ENCODE data around the gene RBM6. TPM values are rescaled to one million over a fixed set of nuclear protein-coding genes. Genes with fewer than 3 reads are reported as not detected.

Gene RBM6
- total and polyA plus RNA-seq, 9 of the 15 experiments (the other 6 are each of a cell fraction or from before 2014, with no cell fraction given), result 19.9 to 82.2 (median 57.8) TPM

- peak in 1 of 2 experiments; percentile 30; a peak in 1 of 4 replicates for TF ChIP-seq MNT (conservative IDR thresholded peaks at IDR 0.05)
- no peak for TF ChIP-seq ESRRA (IDR thresholded peaks at IDR 0.05; ENCODE audit: borderline replicate concordance, low read depth)
- TF ChIP-seq TEAD4 (IDR thresholded peaks at IDR 0.05; ENCODE audit: low read length), result no peak
- no peak for TF ChIP-seq TEAD4 (CRISPR knock-in tag; IDR thresholded peaks at IDR 0.05; ENCODE audit: borderline replicate concordance)
- no peak for TF ChIP-seq E2F1 (CRISPR knock-in tag; IDR thresholded peaks at IDR 0.05)
- no peak for TF ChIP-seq ZNF431 (CRISPR knock-in tag; IDR thresholded peaks at IDR 0.05)
- no peak for TF ChIP-seq ZNF316 (IDR thresholded peaks at IDR 0.05)
- TF ChIP-seq GTF2B (IDR thresholded peaks at IDR 0.05; ENCODE audit: extremely low read depth, insufficient read length), result no peak
- TF ChIP-seq GATA2 (CRISPR knock-in tag; IDR thresholded peaks at IDR 0.05), result no peak
- TF ChIP-seq E2F5 (CRISPR knock-in tag; IDR thresholded peaks at IDR 0.05), result no peak
- TF ChIP-seq HOXB6 (CRISPR knock-in tag; IDR thresholded peaks at IDR 0.05; ENCODE audit: borderline replicate concordance), result no peak
- no peak for TF ChIP-seq MAFK (IDR thresholded peaks at IDR 0.05; ENCODE audit: low read length)
- TF ChIP-seq SMARCA4 (IDR thresholded peaks at IDR 0.05), result no peak
- TF ChIP-seq TBL1XR1 (IDR thresholded peaks at IDR 0.05; ENCODE audit: low read length in 2 of 2), result no peak
- peak; percentile 72 for TF ChIP-seq POLR2B (IDR thresholded peaks at IDR 0.05; ENCODE audit: low read depth, partially characterized antibody)
- peak; percentile 74 to 97 (median 94) for TF ChIP-seq YY1 (IDR thresholded peaks at IDR 0.05; ENCODE audit: borderline replicate concordance in 1 of 3, control insufficient read depth in 1 of 3, extremely low read depth in 1 of 3, insufficient read depth in 3 of 3, insufficient read length in 1 of 3, insufficient replicate concordance in 2 of 3, low read depth in 1 of 3, low read length in 2 of 3)
- no peak for TF ChIP-seq RNF2 (IDR thresholded peaks at IDR 0.05)
Observed at GRCh38 chr3:50088725-50089608, 149.0 kb downstream of the RBM6 start, which contains the start of gene RBM5 (continued).
